Measurements from ENCODE around the gene ATG14. TPM values are rescaled to one million over a fixed set of nuclear protein-coding genes. Genes with fewer than 3 reads are reported as not detected.
A peak's percentile ranks its signal among the peaks of the same experiment; 100 is the strongest.

Gene ATG14
- total and polyA plus RNA-seq, 2 experiments from 2014 or later = 7.3 to 15.2 TPM

DNA sequence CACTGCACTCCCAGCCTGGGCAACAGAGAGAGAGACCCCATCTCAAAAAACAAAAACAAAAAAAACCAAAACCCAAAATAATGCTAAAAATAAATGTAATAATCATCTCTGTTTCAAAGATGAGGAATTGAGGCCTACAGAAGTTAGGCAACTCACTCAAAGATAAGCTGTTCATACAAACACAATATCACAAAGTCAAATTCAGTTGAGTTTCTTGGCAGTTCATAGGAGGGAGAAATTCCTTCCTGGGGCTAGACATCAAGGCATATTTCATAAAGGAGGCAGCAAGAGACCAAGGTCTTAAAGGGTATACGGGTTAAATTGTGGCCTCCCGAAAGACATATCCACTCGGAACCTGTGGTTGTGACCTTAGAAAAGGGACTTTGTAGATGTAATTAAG lies 37.5 kb upstream of the ATG14 start (continued):
- TF ChIP-seq, protein P1, sequence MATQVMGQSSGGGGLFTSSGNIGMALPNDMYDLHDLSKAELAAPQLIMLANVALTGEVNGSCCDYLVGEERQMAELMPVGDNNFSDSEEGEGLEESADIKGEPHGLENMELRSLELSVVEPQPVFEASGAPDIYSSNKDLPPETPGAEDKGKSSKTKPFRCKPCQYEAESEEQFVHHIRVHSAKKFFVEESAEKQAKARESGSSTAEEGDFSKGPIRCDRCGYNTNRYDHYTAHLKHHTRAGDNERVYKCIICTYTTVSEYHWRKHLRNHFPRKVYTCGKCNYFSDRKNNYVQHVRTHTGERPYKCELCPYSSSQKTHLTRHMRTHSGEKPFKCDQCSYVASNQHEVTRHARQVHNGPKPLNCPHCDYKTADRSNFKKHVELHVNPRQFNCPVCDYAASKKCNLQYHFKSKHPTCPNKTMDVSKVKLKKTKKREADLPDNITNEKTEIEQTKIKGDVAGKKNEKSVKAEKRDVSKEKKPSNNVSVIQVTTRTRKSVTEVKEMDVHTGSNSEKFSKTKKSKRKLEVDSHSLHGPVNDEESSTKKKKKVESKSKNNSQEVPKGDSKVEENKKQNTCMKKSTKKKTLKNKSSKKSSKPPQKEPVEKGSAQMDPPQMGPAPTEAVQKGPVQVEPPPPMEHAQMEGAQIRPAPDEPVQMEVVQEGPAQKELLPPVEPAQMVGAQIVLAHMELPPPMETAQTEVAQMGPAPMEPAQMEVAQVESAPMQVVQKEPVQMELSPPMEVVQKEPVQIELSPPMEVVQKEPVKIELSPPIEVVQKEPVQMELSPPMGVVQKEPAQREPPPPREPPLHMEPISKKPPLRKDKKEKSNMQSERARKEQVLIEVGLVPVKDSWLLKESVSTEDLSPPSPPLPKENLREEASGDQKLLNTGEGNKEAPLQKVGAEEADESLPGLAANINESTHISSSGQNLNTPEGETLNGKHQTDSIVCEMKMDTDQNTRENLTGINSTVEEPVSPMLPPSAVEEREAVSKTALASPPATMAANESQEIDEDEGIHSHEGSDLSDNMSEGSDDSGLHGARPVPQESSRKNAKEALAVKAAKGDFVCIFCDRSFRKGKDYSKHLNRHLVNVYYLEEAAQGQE (IDR thresholded peaks at IDR 0.05; ENCODE audit: unreplicated experiment) = no peak

- Histone ChIP-seq H3K4me1 (ENCODE audit: insufficient read depth) (no peaks in the 10 kb centered on the region), H3K79me2 (replicated peaks; ENCODE audit: insufficient read depth) (no peaks in the 10 kb centered on the region), H2AFZ (peak overlapping the region; percentile 28; the same call in 1 of the 2 replicates), H3K4me2 (no peak overlapping the region), H3K27me3 (ENCODE audit: insufficient read depth) (no peaks in the 10 kb centered on the region), H3K36me3 (ENCODE audit: insufficient read depth) (no peaks in the 10 kb centered on the region), H3F3A (replicated peaks; ENCODE audit: low read depth) (no peaks in the 10 kb centered on the region), H3K27ac (ENCODE audit: low read depth) (no peak overlapping the region), H4K20me1 (replicated peaks; ENCODE audit: insufficient read depth) (no peaks in the 10 kb centered on the region), H3K4me3 (no peak overlapping the region), H3K9me2 (ENCODE audit: insufficient read depth) (no peaks in the 10 kb centered on the region)
- H3K27me3 Mint-ChIP-seq (ENCODE audit: insufficient read depth, low read depth, poor library complexity) = no peaks in the 10 kb centered on the region
- H3K4me1 Mint-ChIP-seq = peaks cover 7% of the 10 kb centered on the region
- H3K9me3 Mint-ChIP-seq = no peaks in the 10 kb centered on the region
- ATAC-seq (no peak), DNase-seq (ENCODE audit: low spot score) (no peak)
- H3K27ac Mint-ChIP-seq = no peak overlapping the region
- no peaks in the 10 kb centered on the region for H3K36me3 Mint-ChIP-seq (ENCODE audit: low read depth)
- no peak overlapping the region for H3K4me3 Mint-ChIP-seq
- TF ChIP-seq, protein P2, sequence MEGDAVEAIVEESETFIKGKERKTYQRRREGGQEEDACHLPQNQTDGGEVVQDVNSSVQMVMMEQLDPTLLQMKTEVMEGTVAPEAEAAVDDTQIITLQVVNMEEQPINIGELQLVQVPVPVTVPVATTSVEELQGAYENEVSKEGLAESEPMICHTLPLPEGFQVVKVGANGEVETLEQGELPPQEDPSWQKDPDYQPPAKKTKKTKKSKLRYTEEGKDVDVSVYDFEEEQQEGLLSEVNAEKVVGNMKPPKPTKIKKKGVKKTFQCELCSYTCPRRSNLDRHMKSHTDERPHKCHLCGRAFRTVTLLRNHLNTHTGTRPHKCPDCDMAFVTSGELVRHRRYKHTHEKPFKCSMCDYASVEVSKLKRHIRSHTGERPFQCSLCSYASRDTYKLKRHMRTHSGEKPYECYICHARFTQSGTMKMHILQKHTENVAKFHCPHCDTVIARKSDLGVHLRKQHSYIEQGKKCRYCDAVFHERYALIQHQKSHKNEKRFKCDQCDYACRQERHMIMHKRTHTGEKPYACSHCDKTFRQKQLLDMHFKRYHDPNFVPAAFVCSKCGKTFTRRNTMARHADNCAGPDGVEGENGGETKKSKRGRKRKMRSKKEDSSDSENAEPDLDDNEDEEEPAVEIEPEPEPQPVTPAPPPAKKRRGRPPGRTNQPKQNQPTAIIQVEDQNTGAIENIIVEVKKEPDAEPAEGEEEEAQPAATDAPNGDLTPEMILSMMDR (conservative IDR thresholded peaks at IDR 0.05; ENCODE audit: low read depth in 2 of 2) = no peak
- no peak for TF ChIP-seq EZH2phosphoT487 (IDR thresholded peaks at IDR 0.05; ENCODE audit: unreplicated experiment)
- TF ChIP-seq EZH2 (IDR thresholded peaks at IDR 0.05; ENCODE audit: low read depth, unreplicated experiment) = no peak
- TF ChIP-seq POLR2AphosphoS5 (IDR thresholded peaks at IDR 0.05; ENCODE audit: low read depth) = no peak
Measured at GRCh38 chr14:55448141-55448614, 36.5 kb upstream of the ATG14 start.

DNA sequence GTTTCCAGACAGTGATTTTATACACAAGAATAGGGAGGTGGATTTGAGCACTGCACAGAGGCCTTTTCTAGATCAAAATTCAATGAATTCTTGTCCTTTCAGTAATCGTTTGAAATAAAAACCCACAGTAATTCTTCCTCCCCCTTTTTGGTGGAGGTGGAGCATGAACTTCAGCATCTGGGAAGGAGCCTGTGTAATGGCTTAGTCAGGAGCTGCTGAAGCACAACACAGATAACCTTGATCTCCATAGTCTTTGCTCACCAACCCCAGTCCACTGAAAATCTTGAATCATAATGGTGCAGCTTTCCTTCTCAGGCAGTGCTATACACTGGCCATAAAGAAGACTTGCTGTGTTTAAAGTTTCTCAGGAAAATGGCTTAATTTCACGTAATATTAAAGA lies 35.2 kb upstream of the ATG14 start:
- H3K36me3 ChIP-seq (ENCODE audit: insufficient read depth) = no peaks in the 10 kb centered on the region
- H4K20me1 ChIP-seq (replicated peaks; ENCODE audit: insufficient read depth) = no peaks in the 10 kb centered on the region
- DNase-seq (ENCODE audit: low spot score) = no peak
- Mint-ChIP-seq H3K9me3 (0 out of 3 replicates have a peak, but pooled peaks cover 2% of the 10 kb centered on the region), H3K36me3 (ENCODE audit: low read depth) (no peaks in the 10 kb centered on the region), H3K4me1 (peaks cover 7% of the 10 kb centered on the region), H3K27me3 (ENCODE audit: insufficient read depth, low read depth, poor library complexity) (no peaks in the 10 kb centered on the region), H3K27ac (no peak overlapping the region), H3K4me3 (no peak overlapping the region)
- no peak overlapping the region for H3K4me3 ChIP-seq
- ATAC-seq = peak; percentile 54
- H3K27me3 ChIP-seq (ENCODE audit: insufficient read depth) = no peaks in the 10 kb centered on the region
- H3K9me2 ChIP-seq (ENCODE audit: insufficient read depth) = no peaks in the 10 kb centered on the region
- H3K79me2 ChIP-seq (replicated peaks; ENCODE audit: insufficient read depth) = no peaks in the 10 kb centered on the region
- no peak overlapping the region for H3K27ac ChIP-seq (ENCODE audit: low read depth)
- peak overlapping the region; percentile 5; the same call in 1 of the 2 replicates for H2AFZ ChIP-seq
- no peaks in the 10 kb centered on the region for H3F3A ChIP-seq (replicated peaks; ENCODE audit: low read depth)
- H3K4me1 ChIP-seq (ENCODE audit: insufficient read depth) = no peaks in the 10 kb centered on the region
- H3K4me2 ChIP-seq = no peak overlapping the region
- TF ChIP-seq, protein P2 (conservative IDR thresholded peaks at IDR 0.05; ENCODE audit: low read depth in 2 of 2) = no peak
- no peak for TF ChIP-seq ZNF114 (CRISPR knock-in tag; IDR thresholded peaks at IDR 0.05)
- no peak for TF ChIP-seq EZH2 (IDR thresholded peaks at IDR 0.05; ENCODE audit: low read depth, unreplicated experiment)
- no peak for TF ChIP-seq STAT1 (IDR thresholded peaks at IDR 0.05; ENCODE audit: unreplicated experiment)
- TF ChIP-seq ZNF331 (CRISPR knock-in tag; IDR thresholded peaks at IDR 0.05; ENCODE audit: low read depth) = no peak

Data from GM23338 (cell line).